Measurements from ENCODE around the gene MAP3K20.
"Not testable (repeated sequence)": the region's sequence is repeated elsewhere in the genome, so short reads cannot be mapped to it uniquely, and the experiment has no call there.

The MAP3K20 gene

GRCh38 chr2:173126819-173127218, 51.2 kb downstream of the MAP3K20 start:
- DNase-seq, result no peak

GRCh38 chr2:173128132-173128531, 52.5 kb downstream of the MAP3K20 start:
- DNase-seq, result not testable (repeated sequence)

- no peak for DNase-seq
Measured at GRCh38 chr2:173130496-173131465, 55.1 kb downstream of the MAP3K20 start.

GRCh38 chr2:173132531-173132930, 56.9 kb downstream of the MAP3K20 start:
- no peak for DNase-seq

GRCh38 chr2:173134703-173135102, 59.1 kb downstream of the MAP3K20 start:
- no peak for DNase-seq

- DNase-seq, result no peak
Measured at GRCh38 chr2:173136067-173136466, 60.4 kb downstream of the MAP3K20 start.

GRCh38 chr2:173136599-173136998, 61.0 kb downstream of the MAP3K20 start:
- no peak for DNase-seq

GRCh38 chr2:173137610-173138009, 62.0 kb downstream of the MAP3K20 start:
- DNase-seq, result no peak

- DNase-seq, result no peak
Measured at GRCh38 chr2:173138962-173139361, 63.3 kb downstream of the MAP3K20 start.

- no peak for DNase-seq
Measured at GRCh38 chr2:173141666-173142065, 66.0 kb downstream of the MAP3K20 start.

- no peak for DNase-seq
Measured at GRCh38 chr2:173145454-173145853, 69.8 kb downstream of the MAP3K20 start.

GRCh38 chr2:173146590-173146989, 70.9 kb downstream of the MAP3K20 start:
- no peak for DNase-seq

GRCh38 chr2:173148520-173148919, 72.9 kb downstream of the MAP3K20 start:
- DNase-seq, result no peak

GRCh38 chr2:173149491-173149890, 73.8 kb downstream of the MAP3K20 start:
- DNase-seq, result no peak

GRCh38 chr2:173150087-173150486, 74.4 kb downstream of the MAP3K20 start:
- DNase-seq, result no peak

GRCh38 chr2:173150963-173151362, 75.3 kb downstream of the MAP3K20 start:
- DNase-seq, result no peak

- DNase-seq, result no peak
Measured at GRCh38 chr2:173151671-173152401, 76.2 kb downstream of the MAP3K20 start.

- no peak for DNase-seq
Measured at GRCh38 chr2:173153301-173153885, 77.7 kb downstream of the MAP3K20 start.

GRCh38 chr2:173157676-173158293, 82.1 kb downstream of the MAP3K20 start:
- no peak for DNase-seq

- DNase-seq, result no peak
Measured at GRCh38 chr2:173159791-173160463, 84.3 kb downstream of the MAP3K20 start.

GRCh38 chr2:173160618-173161017, 85.0 kb downstream of the MAP3K20 start:
- no peak for DNase-seq

- no peak for DNase-seq
Measured at GRCh38 chr2:173161040-173161439, 85.4 kb downstream of the MAP3K20 start.

Measured in activated gamma-delta T cell (primary cell).